H1 (cell line): ENCODE measurements around the gene LHPP. TPM values are rescaled to one million over a fixed set of nuclear protein-coding genes. Genes with fewer than 3 reads are reported as not detected.

Experiments
- CTCF ChIA-PET: fragments of 300-600 bp; sonication (Branson Sonifier 250); formaldehyde crosslinking; loops from one replicate; lab custom pipeline; 2021; ENCODE audit not compliant: partially characterized antibody; lab: Charles Lee
- POLR2A ChIA-PET: fragments of 300-600 bp; sonication (Branson Sonifier 250); formaldehyde crosslinking; loops from one replicate; lab custom pipeline; 2021; ENCODE audit warnings: inconsistent platforms; ENCODE audit not compliant: partially characterized antibody; lab: Charles Lee
- DNase-seq, 2 experiments: peaks; one replicate each; pipeline versions ENCODE4 v3.0.0 to v3.0.0-alpha.2; 2010 to 2022; ENCODE audit warnings: low spot score in 2 of 2, low read depth in 1 of 2, mixed read lengths in 1 of 2
- FAIRE-seq: peaks from 2 replicates; lab custom pipeline; 2011; peaks lifted over from hg19 to GRCh38; lab: Jason Lieb, UNC
- H2AFZ ChIP-seq: 2 replicates; pipeline ENCODE4 v1.8.1; 2012; ENCODE audit warnings: low read length, inconsistent platforms
- H2AK5ac ChIP-seq: 2 replicates; pipeline ENCODE4 v1.6.1; 2013; ENCODE audit warnings: low read depth, low read length
- H2BK120ac ChIP-seq: replicated peaks from 2 replicates; pipeline ENCODE3; 2013; ENCODE audit warnings: low read depth, low read length, inconsistent platforms
- H2BK12ac ChIP-seq: 2 replicates; pipeline ENCODE4 v1.6.1; 2013; ENCODE audit warnings: low read depth, low read length
- H2BK15ac ChIP-seq: 2 replicates; pipeline ENCODE4 v1.6.1; 2013; ENCODE audit warnings: low read length
- H2BK20ac ChIP-seq: 2 replicates; pipeline ENCODE4 v1.6.1; 2013; ENCODE audit warnings: low read length
- H2BK5ac ChIP-seq: 2 replicates; pipeline ENCODE4 v1.6.1; 2013; ENCODE audit warnings: low read depth, low read length
- H3K14ac ChIP-seq: 2 replicates; pipeline ENCODE4 v1.6.1; 2013; ENCODE audit warnings: inconsistent platforms; ENCODE audit not compliant: insufficient read length
- H3K18ac ChIP-seq: 2 replicates; pipeline ENCODE4 v1.6.1; 2013; ENCODE audit warnings: low read length; ENCODE audit errors: extremely low read depth
- H3K23ac ChIP-seq: 2 replicates; pipeline ENCODE4 v1.6.1; 2013; ENCODE audit warnings: inconsistent platforms; ENCODE audit not compliant: insufficient read length
- H3K23me2 ChIP-seq: 2 replicates; pipeline ENCODE4 v1.6.1; 2013; ENCODE audit warnings: low read depth, low read length
- H3K27ac ChIP-seq: 2 replicates; pipeline ENCODE4 v1.6.1; 2011; ENCODE audit warnings: low read depth, low read length, inconsistent platforms
- H3K27me3 ChIP-seq, 4 experiments: replicated peaks in 1 of 4; 1 replicate in 1 of 4; 2 replicates in 3 of 4; pipeline versions ENCODE4 v1.6.1 to v1.8.1; 2011 to 2013; ENCODE audit warnings: low read length in 3 of 4, mild to moderate bottlenecking in 3 of 4, inconsistent platforms in 2 of 4, mixed read lengths in 2 of 4, moderate library complexity in 1 of 4; ENCODE audit not compliant: control insufficient read depth in 3 of 4, insufficient read depth in 3 of 4; ENCODE audit errors: extremely low read depth in 1 of 4
- H3K36me3 ChIP-seq, 4 experiments: 2 replicates each; pipeline versions ENCODE4 v1.6.1 to v1.8.1; 2011 to 2013; ENCODE audit warnings: mild to moderate bottlenecking in 4 of 4, low read length in 3 of 4, moderate library complexity in 2 of 4, control low read depth in 1 of 4, inconsistent platforms in 1 of 4; ENCODE audit not compliant: insufficient read depth in 4 of 4, control insufficient read depth in 2 of 4
- H3K4ac ChIP-seq: replicated peaks from 2 replicates; pipeline ENCODE3; 2013; ENCODE audit warnings: low read length, low read depth, mixed read lengths, inconsistent platforms; ENCODE audit not compliant: insufficient read length
- H3K4me1 ChIP-seq, 4 experiments: replicated peaks in 1 of 4; 1 replicate in 1 of 4; 2 replicates in 3 of 4; pipeline versions ENCODE4 v1.6.1 to v1.8.1; 2011 to 2013; ENCODE audit warnings: low read length in 3 of 4, inconsistent platforms in 2 of 4, mixed read lengths in 1 of 4; ENCODE audit not compliant: insufficient read depth in 4 of 4, control insufficient read depth in 3 of 4
- H3K4me2 ChIP-seq, 2 experiments: 2 replicates each; pipeline versions ENCODE4 v1.6.1 to v1.8.1; 2011 to 2013; ENCODE audit warnings: low read depth in 2 of 2, low read length in 2 of 2, control low read depth in 1 of 2, inconsistent platforms in 1 of 2, mild to moderate bottlenecking in 1 of 2; ENCODE audit not compliant: insufficient read depth in 1 of 2
- H3K4me3 ChIP-seq, 4 experiments: fragments of 200-600, 300-600 bp in 1 of 4; sonication (generic), shearing (Covaris generic), sonication (Bioruptor Twin) in 1 of 4; 2 replicates each; pipeline versions ENCODE4 v1.5.1 to v1.8.1; 2011 to 2016; ENCODE audit warnings: low read length in 4 of 4, low read depth in 3 of 4, control low read depth in 2 of 4, inconsistent platforms in 2 of 4, mild to moderate bottlenecking in 2 of 4, mixed read lengths in 1 of 4, moderate library complexity in 1 of 4; ENCODE audit not compliant: insufficient read depth in 2 of 4; ENCODE audit errors: extremely low read depth in 1 of 4
- H3K56ac ChIP-seq: replicated peaks from 2 replicates; pipeline ENCODE3; 2013; ENCODE audit warnings: low read depth, mild to moderate bottlenecking, mixed read lengths, low read length, inconsistent platforms; ENCODE audit not compliant: insufficient read length
- H3K79me1 ChIP-seq: 2 replicates; pipeline ENCODE4 v1.6.1; 2013; ENCODE audit warnings: low read depth, low read length, control low read depth
- H3K79me2 ChIP-seq, 2 experiments: 2 replicates each; pipeline versions ENCODE4 v1.6.1 to v1.8.1; 2012 to 2013; ENCODE audit warnings: low read length in 2 of 2, mild to moderate bottlenecking in 2 of 2, inconsistent platforms in 1 of 2; ENCODE audit not compliant: insufficient read depth in 2 of 2, control insufficient read depth in 1 of 2
- H3K9ac ChIP-seq, 4 experiments: replicated peaks in 1 of 4; 1 replicate in 1 of 4; 2 replicates in 3 of 4; pipeline versions ENCODE4 v1.6.1 to v1.8.1; 2011 to 2013; ENCODE audit warnings: low read depth in 3 of 4, low read length in 3 of 4, control low read depth in 2 of 4, mild to moderate bottlenecking in 2 of 4, moderate library complexity in 2 of 4, inconsistent platforms in 1 of 4; ENCODE audit errors: extremely low read depth in 1 of 4
- H3K9me3 ChIP-seq, 2 experiments: 2 replicates each; pipeline versions ENCODE4 v1.6.1 to v1.8.1; 2012 to 2013; ENCODE audit warnings: mild to moderate bottlenecking in 2 of 2, moderate library complexity in 2 of 2, control low read depth in 1 of 2, inconsistent platforms in 1 of 2, low read depth in 1 of 2, low read length in 1 of 2, mixed read lengths in 1 of 2; ENCODE audit not compliant: insufficient read depth in 2 of 2
- H4K20me1 ChIP-seq, 2 experiments: replicated peaks in 1 of 2; 2 replicates each; pipeline versions ENCODE3 to v1.8.1; 2011 to 2013; ENCODE audit warnings: inconsistent platforms in 2 of 2, low read length in 2 of 2, mild to moderate bottlenecking in 1 of 2; ENCODE audit not compliant: insufficient read depth in 2 of 2, control insufficient read depth in 1 of 2
- H4K5ac ChIP-seq: 2 replicates; pipeline ENCODE4 v1.6.1; 2013; ENCODE audit warnings: low read length, low read depth, mixed read lengths, inconsistent platforms; ENCODE audit not compliant: insufficient read length
- H4K8ac ChIP-seq: 2 replicates; pipeline ENCODE4 v1.8.0; 2013; ENCODE audit warnings: mild to moderate bottlenecking, moderate library complexity, low read length, inconsistent platforms; ENCODE audit not compliant: insufficient read depth; ENCODE audit errors: extremely low read depth
- H4K91ac ChIP-seq: replicated peaks from 2 replicates; pipeline ENCODE3; 2013; ENCODE audit warnings: low read length, mixed read lengths, inconsistent platforms; ENCODE audit not compliant: insufficient read length
- BRCA1 ChIP-seq: IDR thresholded peaks from 2 replicates; pipeline ENCODE4 v1.6.1; 2012; ENCODE audit warnings: low read depth, low read length, improper control_type of control experiment
- CBX8 ChIP-seq: fragments of 300-800, 300-1000 bp; sonication (generic); IDR thresholded peaks from 2 replicates; pipeline ENCODE4 v1.7.1; 2016; ENCODE audit warnings: low read depth, low read length, borderline replicate concordance
- CHD2 ChIP-seq: IDR thresholded peaks from 2 replicates; pipeline ENCODE4 v1.6.1; 2012; ENCODE audit warnings: low read length, improper control_type of control experiment
- EGR1 ChIP-seq: IDR thresholded peaks from 2 replicates; pipeline ENCODE4 v1.6.1; 2011; ENCODE audit warnings: low read depth, low read length, borderline replicate concordance
- HDAC2 ChIP-seq, 2 experiments: fragments of 300-600 bp in 1 of 2; sonication (generic) in 1 of 2; IDR thresholded peaks; 2 replicates each; pipeline ENCODE4 v1.6.1; 2011 to 2012; ENCODE audit warnings: low read depth in 2 of 2, low read length in 2 of 2, mild to moderate bottlenecking in 2 of 2, moderate library complexity in 2 of 2, borderline replicate concordance in 1 of 2, inconsistent platforms in 1 of 2
- POLR2AphosphoS5 ChIP-seq: IDR thresholded peaks from 2 replicates; pipeline ENCODE4 v1.6.1; 2011; ENCODE audit warnings: low read depth, low read length
- RAD21 ChIP-seq, 2 experiments: IDR thresholded peaks in 1 of 2; conservative IDR thresholded peaks in 1 of 2; 2 replicates each; pipeline ENCODE4 v1.6.1; 2011; ENCODE audit warnings: low read depth in 2 of 2, low read length in 2 of 2, improper control_type of control experiment in 1 of 2, inconsistent platforms in 1 of 2, mild to moderate bottlenecking in 1 of 2, moderate library complexity in 1 of 2
- RBBP5 ChIP-seq: IDR thresholded peaks from 2 replicates; pipeline ENCODE4 v1.7.1; 2012; ENCODE audit warnings: low read depth, mild to moderate bottlenecking, inconsistent platforms, low read length, moderate library complexity, borderline replicate concordance
- SP2 ChIP-seq: IDR thresholded peaks from 2 replicates; pipeline ENCODE4 v1.6.1; 2012; ENCODE audit warnings: mild to moderate bottlenecking, low read length, inconsistent platforms
- SP4 ChIP-seq: IDR thresholded peaks from 2 replicates; pipeline ENCODE4 v1.6.1; 2012; ENCODE audit warnings: low read length, inconsistent platforms
- TAF7 ChIP-seq: optimal IDR thresholded peaks from 2 replicates; pipeline ENCODE3; 2011; ENCODE audit warnings: low read depth, mild to moderate bottlenecking, inconsistent platforms, low read length, moderate library complexity, borderline replicate concordance
- WGBS, 2 experiments: shearing (Covaris generic) in 1 of 2; methylation state at CpG; one replicate each; pipeline versions ENCODE4 v1.1.6 to v1.1.7; 2013 to 2015; ENCODE audit warnings: low lambda C conversion rate in 2 of 2, mixed read lengths in 2 of 2, inconsistent platforms in 1 of 2, low coverage in 1 of 2, missing lambda C conversion rate in 1 of 2; ENCODE audit not compliant: insufficient replicate concordance in 2 of 2, insufficient coverage in 1 of 2, insufficient read length in 1 of 2; ENCODE audit errors: extremely low coverage in 1 of 2, missing lambda C conversion rate in 1 of 2; 5-methylcytosine and 5-hydroxymethylcytosine counted together
- polyA plus RNA-seq, 7 experiments: library from polyadenylated mRNA; depleted of rRNA in 3 of 7; stranded (reverse) in 5 of 7; unstranded in 2 of 7; fragments of >200 nt in 5 of 7; fragments of 200-250 nt in 2 of 7; gene quantifications; 1 replicate in 5 of 7; 2 replicates in 1 of 7; 4 replicates in 1 of 7; pipeline versions ENCODE4 v1.2.1 to v1.2.3, GENCODE V29; 2011 to 2013; ENCODE audit warnings: missing spikeins in 2 of 7, mixed read lengths in 2 of 7
- total RNA-seq: library from RNA; stranded (reverse); fragmentation: NEBNext Ultra II Directional; extraction: Animal tissue kit (Norgen Biotek cat#: 25700); gene quantifications from 2 replicates; pipeline ENCODE4 v1.2.1, GENCODE V29; 2021
- TF ChIP-seq, protein P1 (sequence below), 3 experiments: IDR thresholded peaks; 1 replicate in 2 of 3; 2 replicates in 1 of 3; pipeline versions ENCODE4 v1.5.1 to v1.6.1; 2011; ENCODE audit warnings: low read length in 3 of 3, mild to moderate bottlenecking in 3 of 3, inconsistent platforms in 2 of 3, low read depth in 1 of 3, moderate library complexity in 1 of 3; ENCODE audit not compliant: insufficient read depth in 1 of 3; ENCODE audit errors: control extremely low read depth in 1 of 3

LHPP gene
- total and polyA plus RNA-seq, 2 of the 8 experiments (the other 6 are each of a cell fraction or from before 2014, with no cell fraction given) = 26.0 to 45.0 TPM

DNA sequence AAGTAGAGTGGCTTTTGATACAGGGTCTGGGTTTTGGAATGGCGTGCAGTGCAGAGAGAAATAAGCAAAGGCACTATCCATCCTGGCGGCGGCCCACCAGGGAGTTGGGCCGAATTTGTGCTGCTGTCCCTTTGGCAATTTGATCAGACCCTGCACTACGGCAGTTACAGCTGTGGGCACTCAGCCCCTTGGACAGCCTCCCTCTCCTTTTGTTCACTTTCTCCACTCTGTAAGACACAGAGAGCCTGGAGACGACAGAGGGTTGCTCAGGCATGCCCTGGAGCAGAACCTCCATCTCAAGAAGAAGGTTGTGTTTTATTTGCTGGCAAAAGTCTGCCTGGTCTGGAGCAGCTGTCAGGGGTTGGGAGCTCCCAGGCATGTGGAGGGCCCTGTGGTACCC lies 55.8 kb downstream of the LHPP start:
- no peak overlapping the region for H3K27ac ChIP-seq
- no peak overlapping the region for H4K8ac ChIP-seq
- H2BK12ac ChIP-seq = no peak overlapping the region
- no peak overlapping the region for H4K5ac ChIP-seq
- ChIA-PET POLR2A (no interaction called here), CTCF (no interaction called here)
- no peak overlapping the region for H3K18ac ChIP-seq
- H3K56ac ChIP-seq = no peak overlapping the region
- no peak overlapping the region for H2AFZ ChIP-seq
- no peak overlapping the region for H3K4me2 ChIP-seq
- no peak overlapping the region for H2BK15ac ChIP-seq
- H3K9me3 ChIP-seq = no peaks in the 10 kb centered on the region
- 92% methylated on average over 5 of the region's 6 CpGs; no CpG with 5 or more reads in 1 of the 2 experiments for WGBS, 2 experiments
- FAIRE-seq = no peak
- H3K23me2 ChIP-seq = no peaks in the 10 kb centered on the region
- H3K23ac ChIP-seq = no peak overlapping the region
- no peak overlapping the region for H3K4me3 ChIP-seq
- no peak overlapping the region for H2BK20ac ChIP-seq
- H4K91ac ChIP-seq = no peak overlapping the region
- H3K36me3 ChIP-seq = no peaks in the 10 kb centered on the region
- no peak overlapping the region for H2BK120ac ChIP-seq
- H3K27me3 ChIP-seq = no peaks in the 10 kb centered on the region
- H3K14ac ChIP-seq = no peak overlapping the region
- no peak overlapping the region for H2AK5ac ChIP-seq
- H3K79me1 ChIP-seq = no peaks in the 10 kb centered on the region
- no peak overlapping the region for H2BK5ac ChIP-seq
- no peak overlapping the region for H3K4ac ChIP-seq
- peaks cover 0 to 2% (median under 1%) of the 10 kb centered on the region in 4 experiments; a peak in 2 of 7 replicates for H3K4me1 ChIP-seq
- no peaks in the 10 kb centered on the region for H3K79me2 ChIP-seq
- H3K9ac ChIP-seq = no peak overlapping the region
- no peaks in the 10 kb centered on the region for H4K20me1 ChIP-seq
- DNase-seq = no peak
- TF ChIP-seq SP2 (no peak), RAD21 (IDR thresholded peaks at IDR 0.05 in 1 of 2, conservative IDR thresholded peaks at IDR 0.05 in 1 of 2; ENCODE audit: low read depth in 2 of 2, low read length in 2 of 2) (no peak), EGR1 (no peak), SP4 (no peak), BRCA1 (no peak), POLR2AphosphoS5 (no peak), CHD2 (no peak), HDAC2 (IDR thresholded peaks at IDR 0.05; ENCODE audit: borderline replicate concordance in 1 of 2, low read depth in 2 of 2, low read length in 2 of 2) (no peak), CBX8 (no peak), RBBP5 (no peak), TAF7 (no peak)
- TF ChIP-seq, protein P1, sequence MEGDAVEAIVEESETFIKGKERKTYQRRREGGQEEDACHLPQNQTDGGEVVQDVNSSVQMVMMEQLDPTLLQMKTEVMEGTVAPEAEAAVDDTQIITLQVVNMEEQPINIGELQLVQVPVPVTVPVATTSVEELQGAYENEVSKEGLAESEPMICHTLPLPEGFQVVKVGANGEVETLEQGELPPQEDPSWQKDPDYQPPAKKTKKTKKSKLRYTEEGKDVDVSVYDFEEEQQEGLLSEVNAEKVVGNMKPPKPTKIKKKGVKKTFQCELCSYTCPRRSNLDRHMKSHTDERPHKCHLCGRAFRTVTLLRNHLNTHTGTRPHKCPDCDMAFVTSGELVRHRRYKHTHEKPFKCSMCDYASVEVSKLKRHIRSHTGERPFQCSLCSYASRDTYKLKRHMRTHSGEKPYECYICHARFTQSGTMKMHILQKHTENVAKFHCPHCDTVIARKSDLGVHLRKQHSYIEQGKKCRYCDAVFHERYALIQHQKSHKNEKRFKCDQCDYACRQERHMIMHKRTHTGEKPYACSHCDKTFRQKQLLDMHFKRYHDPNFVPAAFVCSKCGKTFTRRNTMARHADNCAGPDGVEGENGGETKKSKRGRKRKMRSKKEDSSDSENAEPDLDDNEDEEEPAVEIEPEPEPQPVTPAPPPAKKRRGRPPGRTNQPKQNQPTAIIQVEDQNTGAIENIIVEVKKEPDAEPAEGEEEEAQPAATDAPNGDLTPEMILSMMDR (IDR thresholded peaks at IDR 0.05; ENCODE audit: control extremely low read depth in 1 of 3, insufficient read depth in 1 of 3, low read depth in 1 of 3, low read length in 3 of 3) = no peak
